Tongue (tissue), 2 donors: ENCODE measurements around the gene TSPAN4. TPM values are rescaled to one million over a fixed set of nuclear protein-coding genes. Genes with fewer than 3 reads are reported as not detected.

Experiments
- DNase-seq: peaks from one replicate; pipeline ENCODE4 v3.0.0-alpha.2; 2015
- total RNA-seq: library from RNA; depleted of rRNA; stranded (reverse); fragments of >200 nt; gene quantifications from one replicate; pipeline ENCODE4 v1.2.3, GENCODE V29; 2014

Gene TSPAN4
- total RNA-seq, 1 donor from 2014 or later: 44.6 TPM

- no peak for DNase-seq
These were observed 6.0 kb upstream of the TSPAN4 start for GRCh38 chr11:836700-837099.

GRCh38 chr11:837189-837989 is 5.3 kb upstream of the TSPAN4 start:
- no peak for DNase-seq

- DNase-seq: no peak
These were observed 4.7 kb upstream of the TSPAN4 start for GRCh38 chr11:837990-838307.

GRCh38 chr11:838441-839279 is 4.0 kb upstream of the TSPAN4 start:
- DNase-seq: peak; percentile 71

- no peak for DNase-seq
These were observed 3.4 kb upstream of the TSPAN4 start for GRCh38 chr11:839280-839623.

- DNase-seq: no peak
These were observed 2.6 kb upstream of the TSPAN4 start for GRCh38 chr11:839875-840617.

GRCh38 chr11:841981-842369 is 677 bp upstream of the TSPAN4 start:
- no peak for DNase-seq

GRCh38 chr11:843086-843734 is 558 bp downstream of the TSPAN4 start:
- no peak for DNase-seq

- peak; percentile 92 for DNase-seq
These were observed 1.4 kb downstream of the TSPAN4 start for GRCh38 chr11:843818-844692.

GRCh38 chr11:844693-845644 is 2.3 kb downstream of the TSPAN4 start:
- DNase-seq: peak; percentile 95

GRCh38 chr11:845872-846495 is 3.3 kb downstream of the TSPAN4 start:
- DNase-seq: peak; percentile 60

- no peak for DNase-seq
These were observed 3.9 kb downstream of the TSPAN4 start for GRCh38 chr11:846496-847098.

GRCh38 chr11:847876-848275 is 5.2 kb downstream of the TSPAN4 start:
- no peak for DNase-seq

- no peak for DNase-seq
These were observed 5.8 kb downstream of the TSPAN4 start for GRCh38 chr11:848380-848931.

- DNase-seq: peak; percentile 67
These were observed 6.6 kb downstream of the TSPAN4 start for GRCh38 chr11:849104-849824.

GRCh38 chr11:849951-850774 is 7.5 kb downstream of the TSPAN4 start:
- DNase-seq: no peak
